ENCODE results near the gene PPAT.
"Not testable (repeated sequence)": the region's sequence is repeated elsewhere in the genome, so short reads cannot be mapped to it uniquely, and the experiment has no call there.

Gene PPAT

DNA sequence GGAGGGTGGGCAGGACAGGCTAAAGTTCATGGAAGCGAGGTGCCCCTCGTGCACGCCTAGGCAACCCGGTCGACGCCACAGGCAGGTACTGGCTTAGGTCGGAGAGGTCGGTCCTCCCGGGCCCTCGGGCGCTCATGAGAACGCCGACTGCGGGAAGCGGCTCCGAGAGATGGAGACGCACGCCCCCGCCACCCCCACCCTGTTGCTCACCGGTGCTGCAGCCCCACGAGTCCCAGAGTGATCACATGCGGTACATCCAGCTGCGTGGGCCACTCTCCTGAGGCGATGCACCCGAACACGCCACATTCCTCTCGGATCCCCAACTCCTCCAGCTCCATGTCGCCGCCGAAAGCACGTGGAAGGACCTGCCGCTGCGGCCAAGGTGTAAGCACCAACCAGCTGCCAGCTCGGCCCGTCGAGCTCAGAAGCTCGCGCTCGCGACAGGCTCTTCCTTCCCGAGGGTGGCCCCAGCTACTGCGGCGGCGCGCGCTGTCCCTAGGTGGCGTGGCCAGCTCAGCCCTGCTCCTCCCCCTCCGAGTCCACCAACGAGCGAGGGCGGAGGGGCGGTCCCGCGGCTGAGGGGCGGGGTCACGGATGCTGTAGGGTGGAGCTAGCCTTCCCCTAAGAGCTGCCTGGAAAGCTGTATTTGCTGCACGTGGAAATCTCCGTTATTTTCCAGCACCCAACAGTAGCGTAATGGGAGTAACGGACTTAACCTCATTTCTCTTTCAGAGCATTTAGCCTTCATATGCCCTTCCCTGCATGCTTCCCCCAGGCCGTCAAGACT, at the start of gene PPAT:
Gene PPAT (minus strand): TSS at position 476 of the 787 bp plus-strand sequence. CDS start 138 bp downstream, at position 338.
- DNase-seq (ENCODE audit: low read depth in 3 of 3), result peak; percentile 97 to 98 (median 97)

- no peak for DNase-seq (ENCODE audit: low read depth in 3 of 3)
These were observed 45.3 kb upstream of the PPAT start for GRCh38 chr4:56480691-56481090.

GRCh38 chr4:56477192-56477702, 41.8 kb upstream of the PPAT start:
- DNase-seq (ENCODE audit: low read depth in 3 of 3), result no peak

DNA sequence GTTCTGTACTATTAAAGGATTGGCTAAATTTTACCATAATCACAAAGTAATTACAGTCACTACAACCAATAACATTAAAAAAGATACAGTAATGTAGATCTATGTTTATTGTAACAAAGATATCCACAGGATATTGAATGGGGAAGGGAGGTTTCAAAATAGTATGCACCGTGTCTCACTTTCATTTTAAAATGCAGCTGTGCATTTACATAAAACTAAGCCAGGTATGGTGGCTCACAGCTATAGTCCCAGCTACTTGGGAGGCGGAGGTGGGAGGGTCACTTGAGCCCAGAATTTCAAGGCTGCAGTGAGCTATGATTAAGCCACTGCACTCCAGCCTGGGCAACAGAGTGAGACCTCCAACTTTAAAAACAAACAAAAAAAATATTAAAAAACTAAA, 40.5 kb upstream of the PPAT start:
- no peak for DNase-seq (ENCODE audit: low read depth in 3 of 3)

GRCh38 chr4:56469489-56470210, 34.2 kb upstream of the PPAT start:
- DNase-seq (ENCODE audit: low read depth in 3 of 3), result no peak

- DNase-seq (ENCODE audit: low read depth in 3 of 3), result peak in 1 of 3 donors; percentile 17
These were observed 32.6 kb upstream of the PPAT start for GRCh38 chr4:56468097-56468422.

GRCh38 chr4:56467284-56468096, 32.1 kb upstream of the PPAT start, which contains the start of gene SRP72:
TSS of gene SRP72 (plus strand) at chr4:56467617. CDS start at chr4:56467636, 19 bp downstream.
- DNase-seq (ENCODE audit: low read depth in 3 of 3), result peak; percentile 76 to 86 (median 84)

DNA sequence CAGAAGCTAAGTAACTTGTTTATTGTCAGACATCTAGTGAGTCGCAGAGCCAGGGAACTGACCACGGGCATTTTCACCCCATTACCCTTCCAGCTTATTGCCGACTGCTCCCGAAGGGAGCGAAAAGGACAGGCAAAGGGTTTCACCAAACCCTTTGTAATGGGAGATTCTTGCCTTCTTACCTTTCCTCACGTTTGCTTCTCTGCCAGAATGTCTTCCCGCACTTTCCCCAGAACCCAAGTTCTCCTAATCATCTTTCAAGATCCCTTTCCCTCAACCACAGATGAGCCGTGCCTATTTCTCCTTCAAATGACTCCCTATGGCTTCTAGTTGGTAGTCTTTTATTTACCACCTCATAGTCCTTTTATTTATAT, 31.5 kb upstream of the PPAT start:
- no peak for DNase-seq (ENCODE audit: low read depth in 3 of 3)

GRCh38 chr4:56466296-56466761, 30.9 kb upstream of the PPAT start:
- DNase-seq (ENCODE audit: low read depth in 3 of 3), result not testable (repeated sequence)

GRCh38 chr4:56465599-56466295, 30.3 kb upstream of the PPAT start:
- no peak for DNase-seq (ENCODE audit: low read depth in 3 of 3)

GRCh38 chr4:56464581-56464980, 29.2 kb upstream of the PPAT start:
- no peak for DNase-seq (ENCODE audit: low read depth in 3 of 3)

DNA sequence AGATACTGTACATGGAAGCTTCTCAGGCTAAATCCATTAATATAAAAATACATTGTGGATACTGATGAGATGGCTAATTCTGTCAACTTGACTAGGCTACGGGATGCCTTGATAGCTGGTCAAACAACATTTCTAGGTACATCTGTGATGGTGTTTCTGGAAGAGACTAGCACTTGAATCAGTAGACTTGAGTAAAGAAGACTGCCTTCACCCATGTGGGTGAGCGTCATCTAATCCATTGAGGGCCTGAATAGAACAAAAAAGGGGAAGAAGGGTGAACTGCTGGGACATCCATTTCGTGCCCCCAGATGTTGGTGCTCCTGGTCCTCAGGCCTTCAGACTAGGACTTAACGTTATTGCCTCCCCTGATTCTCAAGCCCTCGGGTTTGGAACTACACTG, 28.3 kb upstream of the PPAT start:
- no peak for DNase-seq (ENCODE audit: low read depth in 3 of 3)

- DNase-seq (ENCODE audit: low read depth in 3 of 3), result no peak
These were observed 26.7 kb upstream of the PPAT start for GRCh38 chr4:56462157-56462556.

- no peak for DNase-seq (ENCODE audit: low read depth in 3 of 3)
These were observed 24.7 kb upstream of the PPAT start for GRCh38 chr4:56460085-56460484.

DNA sequence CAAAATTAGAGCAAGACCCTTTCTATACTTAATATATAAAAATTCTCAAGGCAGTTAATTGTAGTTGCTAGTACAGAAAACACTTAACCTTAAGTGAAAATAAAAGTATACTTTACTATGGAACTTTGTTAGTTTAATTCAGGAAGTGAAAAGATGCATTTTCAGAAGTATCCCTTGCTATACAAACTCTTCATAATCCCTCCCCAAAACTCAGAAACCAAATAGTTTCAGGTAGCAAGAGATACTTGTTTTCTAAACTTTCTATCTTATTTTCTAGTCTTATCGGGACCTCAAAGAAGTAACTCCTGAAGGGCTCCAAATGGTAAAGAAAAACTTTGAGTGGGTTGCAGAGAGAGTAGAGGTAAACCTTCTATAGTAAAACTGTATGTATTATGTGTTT, 14.9 kb upstream of the PPAT start:
- no peak for DNase-seq (ENCODE audit: low read depth in 3 of 3)

GRCh38 chr4:56449475-56449874, 14.1 kb upstream of the PPAT start:
- DNase-seq (ENCODE audit: low read depth in 3 of 3), result not testable (repeated sequence)

DNA sequence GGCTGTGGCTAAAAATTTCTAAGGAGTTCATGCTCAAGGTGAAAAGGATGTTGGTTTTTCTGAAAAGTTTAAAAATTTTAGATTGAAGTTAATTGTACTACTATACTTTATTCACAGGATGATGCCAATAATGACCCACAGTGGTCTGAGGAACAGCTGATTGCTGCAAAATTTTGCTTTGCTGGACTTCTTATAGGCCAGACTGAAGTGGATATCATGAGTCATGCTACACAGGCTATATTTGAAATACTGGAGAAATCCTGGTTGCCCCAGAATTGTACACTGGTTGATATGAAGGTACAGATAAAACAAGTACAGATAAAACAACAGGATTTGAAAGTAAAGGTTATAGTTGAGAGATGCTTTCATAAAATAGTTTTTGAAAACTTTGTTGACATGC, 12.9 kb upstream of the PPAT start:
- DNase-seq (ENCODE audit: low read depth in 3 of 3), result no peak

GRCh38 chr4:56445699-56446098, 10.3 kb upstream of the PPAT start:
- no peak for DNase-seq (ENCODE audit: low read depth in 3 of 3)

- DNase-seq (ENCODE audit: low read depth in 3 of 3), result no peak
These were observed 9.3 kb upstream of the PPAT start for GRCh38 chr4:56444719-56445118.

DNA sequence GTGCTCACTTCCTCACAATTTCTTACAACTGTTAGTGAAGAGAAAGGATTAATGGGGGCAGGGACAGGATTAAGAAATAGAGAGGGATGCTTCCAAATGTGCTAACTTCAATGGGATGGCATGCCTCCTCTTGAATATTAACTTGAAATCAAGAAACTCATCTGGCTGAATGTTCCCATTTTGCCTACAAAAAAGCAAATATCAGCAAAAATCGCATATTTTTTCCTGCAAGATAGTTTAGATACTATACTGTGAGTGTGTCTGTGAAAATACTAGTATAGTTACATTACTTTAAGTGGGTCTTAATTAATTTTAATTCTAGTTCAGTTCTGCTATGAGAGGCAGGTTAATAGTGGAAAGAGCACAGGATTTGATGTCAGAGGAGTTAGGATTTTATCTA, 5.6 kb upstream of the PPAT start:
- no peak for DNase-seq (ENCODE audit: low read depth in 3 of 3)

- DNase-seq (ENCODE audit: low read depth in 3 of 3), result no peak
These were observed 3.4 kb upstream of the PPAT start for GRCh38 chr4:56438766-56439165.
